B cell (primary cell): ENCODE results near the gene STK24. TPM values are rescaled to one million over a fixed set of nuclear protein-coding genes. Genes with fewer than 3 reads are reported as not detected.
A peak's percentile ranks its signal among the peaks of the same experiment; 100 is the strongest.

ENCODE experiments used
- ATAC-seq: fragments of 200-7000 bp; cut with Tn5 transposase; one replicate; pipeline ENCODE4 v1.10.0; 2021; ENCODE audit warnings: low read depth, mild to moderate bottlenecking, moderate number of reproducible peaks, moderate library complexity
- CTCF ChIA-PET: fragments of 350-600 bp; sonication (Branson Sonifier 250); formaldehyde crosslinking; loops from one replicate; lab custom pipeline; 2021; ENCODE audit warnings: antibody characterized with exemption, inconsistent platforms; lab: Charles Lee
- POLR2A ChIA-PET: fragments of 350-600 bp; sonication (Branson Sonifier 250); formaldehyde crosslinking; loops from one replicate; lab custom pipeline; 2021; ENCODE audit warnings: antibody characterized with exemption; lab: Charles Lee
- DNase-seq: peaks from one replicate; pipeline ENCODE4 v3.0.0; 2013
- H2AFZ ChIP-seq: 2 replicates; pipeline ENCODE4 v1.6.1; 2012; ENCODE audit warnings: mild to moderate bottlenecking, low read depth, low read length; ENCODE audit not compliant: insufficient read depth, poor library complexity, severe bottlenecking
- H3K27ac ChIP-seq, 2 donors: 1 replicate in 1 of 2; 2 replicates in 1 of 2; pipeline ENCODE4 v1.5.1; 2012 to 2013; ENCODE audit warnings: low read length in 2 of 2, mild to moderate bottlenecking in 2 of 2, moderate library complexity in 1 of 2
- H3K27me3 ChIP-seq, 4 experiments: fragments of 200-600 bp in 1 of 4; sonication (generic) in 1 of 4; replicated peaks in 1 of 4; 1 replicate in 2 of 4; 2 replicates in 2 of 4; pipeline versions ENCODE4 v1.6.1 to v1.7.0; 2013 to 2016; ENCODE audit warnings: low read length in 3 of 4, mild to moderate bottlenecking in 2 of 4, mixed read lengths in 1 of 4, moderate library complexity in 1 of 4; ENCODE audit not compliant: insufficient read depth in 4 of 4, control insufficient read depth in 3 of 4; ENCODE audit errors: control extremely low read depth in 1 of 4
- H3K36me3 ChIP-seq, 2 experiments: replicated peaks in 1 of 2; 1 replicate in 1 of 2; 2 replicates in 1 of 2; pipeline versions ENCODE4 v1.6.1 to v1.7.1; 2013; ENCODE audit warnings: low read length in 1 of 2; ENCODE audit not compliant: insufficient read depth in 2 of 2, control insufficient read depth in 1 of 2; ENCODE audit errors: control extremely low read depth in 1 of 2, extremely low read depth in 1 of 2
- H3K4me1 ChIP-seq, 2 donors: fragments of 200-600 bp in 1 of 2; sonication (generic) in 1 of 2; 1 replicate in 1 of 2; 2 replicates in 1 of 2; pipeline versions ENCODE4 v1.5.1 to v1.6.1; 2013 to 2017; ENCODE audit warnings: low read length in 2 of 2; ENCODE audit not compliant: control insufficient read depth in 2 of 2, insufficient read depth in 2 of 2
- H3K4me2 ChIP-seq: replicated peaks from 2 replicates; pipeline ENCODE3; 2012; ENCODE audit warnings: mild to moderate bottlenecking, low read depth, low read length; ENCODE audit not compliant: poor library complexity, severe bottlenecking
- H3K4me3 ChIP-seq, 5 experiments: fragments of 200-600 bp in 1 of 5; sonication (generic) in 1 of 5; 1 replicate in 3 of 5; 2 replicates in 2 of 5; pipeline versions ENCODE4 v1.5.1 to v1.7.0; 2011 to 2016; ENCODE audit warnings: low read length in 4 of 5, mild to moderate bottlenecking in 4 of 5, low read depth in 2 of 5, control low read depth in 1 of 5, moderate library complexity in 1 of 5; ENCODE audit not compliant: insufficient read depth in 1 of 5; ENCODE audit errors: control extremely low read depth in 1 of 5, extremely low read depth in 1 of 5
- H3K79me2 ChIP-seq: fragments of 200-600 bp; sonication (generic); one replicate; pipeline ENCODE4 v1.6.0; 2016; ENCODE audit warnings: low read length; ENCODE audit not compliant: control insufficient read depth, insufficient read depth
- H3K9ac ChIP-seq: fragments of 200-600 bp; sonication (generic); 2 replicates; pipeline ENCODE4 v1.6.1; 2017; ENCODE audit warnings: mild to moderate bottlenecking, low read length, moderate library complexity
- H3K9me3 ChIP-seq, 3 donors: one replicate each; pipeline versions ENCODE4 v1.6.1 to v1.7.1; 2013; ENCODE audit warnings: low read length in 2 of 3; ENCODE audit not compliant: control insufficient read depth in 2 of 3, insufficient read depth in 1 of 3; ENCODE audit errors: control extremely low read depth in 1 of 3
- H4K20me1 ChIP-seq: 2 replicates; pipeline ENCODE4 v1.6.0; 2012; ENCODE audit warnings: mild to moderate bottlenecking, low read length; ENCODE audit not compliant: insufficient read depth, control insufficient read depth, poor library complexity, severe bottlenecking
- H3K27ac Mint-ChIP-seq: one replicate; pipeline ENCODE4 v1.8.0; 2021; ENCODE audit warnings: mixed read lengths
- H3K27me3 Mint-ChIP-seq: one replicate; pipeline ENCODE4 v1.8.0; 2021; ENCODE audit warnings: mixed read lengths
- H3K4me1 Mint-ChIP-seq: one replicate; pipeline ENCODE4 v1.8.0; 2021; ENCODE audit warnings: mixed read lengths
- H3K4me3 Mint-ChIP-seq: one replicate; pipeline ENCODE4 v1.8.0; 2021; ENCODE audit warnings: mixed read lengths
- H3K9me3 Mint-ChIP-seq: one replicate; pipeline ENCODE4 v1.8.0; 2022; ENCODE audit warnings: mixed read lengths; ENCODE audit not compliant: insufficient read depth
- CTCF ChIP-seq: fragments of 200-600 bp; IDR thresholded peaks from one replicate; pipeline ENCODE4 v1.8.0; 2022; ENCODE audit warnings: antibody characterized with exemption, mild to moderate bottlenecking
- EZH2 ChIP-seq: IDR thresholded peaks from 2 replicates; pipeline ENCODE4 v1.6.1; 2012; ENCODE audit warnings: borderline replicate concordance, low read depth, mild to moderate bottlenecking, moderate library complexity, low read length; ENCODE audit not compliant: insufficient read depth, poor library complexity, severe bottlenecking
- WGBS: methylation state at CpG from one replicate; pipeline ENCODE4 v1.1.5; 2013; ENCODE audit warnings: missing lambda C conversion rate; ENCODE audit not compliant: insufficient coverage; 5-methylcytosine and 5-hydroxymethylcytosine counted together
- intact Hi-C: fragments of 100-400 bp; cut with micrococcal nuclease; formaldehyde crosslinking; loops from one replicate; pipeline ENCODE4 v1.10.0; 2022
- polyA plus RNA-seq: library from polyadenylated mRNA; depleted of rRNA; stranded (reverse); fragments of >200 nt; gene quantifications from 2 replicates; pipeline ENCODE4 v1.2.3, GENCODE V29; 2012
- total RNA-seq, 2 donors: library from RNA; stranded (reverse); fragments of 120-200 nt in 1 of 2; gene quantifications; 1 replicate in 1 of 2; 2 replicates in 1 of 2; pipeline versions ENCODE4 v1.2.3 to v1.2.4, GENCODE V29; 2013 to 2022

Gene STK24
- total and polyA plus RNA-seq, 2 donors (not counting 1 experiment from before 2014, with no cell fraction given) = 47.2 to 117 TPM

GRCh38 chr13:98490866-98491265 lies 86.0 kb downstream of the STK24 start:
- no peak overlapping the region for H3K27ac Mint-ChIP-seq
- Histone ChIP-seq H3K27ac (no peak overlapping the region), H3K36me3 (peaks cover 0 to 2% of the 10 kb centered on the region in 2 experiments), H3K9me3 (no peaks in the 10 kb centered on the region), H3K4me2 (no peak overlapping the region), H3K79me2 (peaks cover 97% of the 10 kb centered on the region), H3K9ac (no peak overlapping the region), H3K4me1 (peaks cover 42 to 53% of the 10 kb centered on the region in 2 donors), H3K4me3 (no peak overlapping the region), H2AFZ (no peak overlapping the region), H3K27me3 (no peaks in the 10 kb centered on the region), H4K20me1 (peaks cover 92% of the 10 kb centered on the region)
- peaks cover 76% of the 10 kb centered on the region for H3K4me1 Mint-ChIP-seq
- no peaks in the 10 kb centered on the region for H3K27me3 Mint-ChIP-seq
- no peaks in the 10 kb centered on the region for H3K9me3 Mint-ChIP-seq
- POLR2A ChIA-PET = interaction anchor here (0.7 kb wide), 2 partner anchors 42 to 105 kb away, joined by 4 to 8 read pairs; no protein-coding TSS in a partner anchor
- TF ChIP-seq CTCF = no peak
- no peak for TF ChIP-seq EZH2
- CTCF ChIA-PET = interaction anchor here (0.7 kb wide), 2 partner anchors 24 to 162 kb away, joined by 3 read pairs; no protein-coding TSS in a partner anchor
- no peak overlapping the region for H3K4me3 Mint-ChIP-seq
- intact Hi-C loops = no loop called here
- 70% methylated on average over 5 of the region's 8 CpGs for WGBS
- ATAC-seq = no peak
- DNase-seq = no peak

- ChIA-PET CTCF (interaction anchor here (0.7 kb wide), 1 partner anchor 163 kb away, joined by 3 read pairs; no protein-coding TSS in a partner anchor), POLR2A (interaction anchor here (0.7 kb wide), 2 partner anchors 43 to 105 kb away, joined by 4 to 8 read pairs; no protein-coding TSS in a partner anchor)
- no peaks in the 10 kb centered on the region for H3K9me3 Mint-ChIP-seq
- no peak for TF ChIP-seq EZH2
- TF ChIP-seq CTCF = no peak
- Histone ChIP-seq H3K4me1 (peaks cover 42 to 58% of the 10 kb centered on the region in 2 donors), H3K79me2 (peaks cover 97% of the 10 kb centered on the region), H3K27me3 (no peaks in the 10 kb centered on the region), H3K27ac (no peak overlapping the region), H4K20me1 (peaks cover 94% of the 10 kb centered on the region), H2AFZ (no peak overlapping the region), H3K4me3 (no peak overlapping the region), H3K36me3 (peaks cover 0 to 2% of the 10 kb centered on the region in 2 experiments), H3K9me3 (no peaks in the 10 kb centered on the region), H3K9ac (no peak overlapping the region), H3K4me2 (no peak overlapping the region)
- intact Hi-C loops = no loop called here
- peak overlapping the region; percentile 26 for H3K27ac Mint-ChIP-seq
- H3K4me1 Mint-ChIP-seq = peaks cover 78% of the 10 kb centered on the region
- ATAC-seq (no peak), DNase-seq (no peak)
- no peaks in the 10 kb centered on the region for H3K27me3 Mint-ChIP-seq
- no peak overlapping the region for H3K4me3 Mint-ChIP-seq
- 72% methylated on average over 3 of the region's 9 CpGs for WGBS
These were observed 86.6 kb downstream of the STK24 start for GRCh38 chr13:98490195-98490836.
